COLO668 (cell line): ENCODE measurements around the gene ZBTB40.
A peak's percentile ranks its signal among the peaks of the same experiment; 100 is the strongest.

ENCODE experiments used
- DNase-seq: peaks from one replicate; lab custom pipeline; 2025; ENCODE audit not compliant: unreplicated experiment; lab: John Stamatoyannopoulos, UW

The ZBTB40 gene

GRCh38 chr1:22420455-22421053 lies 31.1 kb upstream of the ZBTB40 start:
- peak; percentile 92 for DNase-seq

GRCh38 chr1:22426781-22427180 lies 24.9 kb upstream of the ZBTB40 start:
- DNase-seq, result no peak

GRCh38 chr1:22428672-22429071 lies 23.0 kb upstream of the ZBTB40 start:
- peak; percentile 63 for DNase-seq

GRCh38 chr1:22431965-22432364 lies 19.7 kb upstream of the ZBTB40 start:
- DNase-seq, result no peak

- no peak for DNase-seq
Measured at GRCh38 chr1:22434717-22435116, 16.9 kb upstream of the ZBTB40 start.

GRCh38 chr1:22436948-22437347 lies 14.7 kb upstream of the ZBTB40 start:
- no peak for DNase-seq

GRCh38 chr1:22437573-22437972 lies 14.1 kb upstream of the ZBTB40 start:
- no peak for DNase-seq

- DNase-seq, result no peak
Measured at GRCh38 chr1:22440582-22440981, 11.1 kb upstream of the ZBTB40 start.

- no peak for DNase-seq
Measured at GRCh38 chr1:22442212-22442894, 9.3 kb upstream of the ZBTB40 start.

- DNase-seq, result no peak
Measured at GRCh38 chr1:22443332-22443731, 8.3 kb upstream of the ZBTB40 start.

GRCh38 chr1:22444856-22445255 lies 6.8 kb upstream of the ZBTB40 start:
- DNase-seq, result no peak

GRCh38 chr1:22447621-22448111 lies 4.0 kb upstream of the ZBTB40 start:
- no peak for DNase-seq

GRCh38 chr1:22449636-22450035 lies 2.0 kb upstream of the ZBTB40 start:
- no peak for DNase-seq

GRCh38 chr1:22450351-22451021 lies 1.2 kb upstream of the ZBTB40 start:
- peak; percentile 91 for DNase-seq

GRCh38 chr1:22452481-22452957 lies 868 bp downstream of the ZBTB40 start:
- DNase-seq, result peak; percentile 65

- DNase-seq, result no peak
Measured at GRCh38 chr1:22453181-22453580, 1.5 kb downstream of the ZBTB40 start.

GRCh38 chr1:22454476-22455056 lies 2.9 kb downstream of the ZBTB40 start:
- DNase-seq, result no peak

- no peak for DNase-seq
Measured at GRCh38 chr1:22457345-22457744, 5.7 kb downstream of the ZBTB40 start.

GRCh38 chr1:22457836-22458235 lies 6.2 kb downstream of the ZBTB40 start:
- no peak for DNase-seq

GRCh38 chr1:22461100-22461499 lies 9.4 kb downstream of the ZBTB40 start:
- no peak for DNase-seq

- no peak for DNase-seq
Measured at GRCh38 chr1:22461678-22462527, 10.3 kb downstream of the ZBTB40 start.
